Stimulated activated naive CD4-positive, alpha-beta T cell (primary cell): ENCODE data around the gene TIMM10B.

ENCODE experiments used
- DNase-seq, 6 experiments: peaks; one replicate each; lab custom pipeline; 2025; lab: John Stamatoyannopoulos, UW

The TIMM10B gene

DNA sequence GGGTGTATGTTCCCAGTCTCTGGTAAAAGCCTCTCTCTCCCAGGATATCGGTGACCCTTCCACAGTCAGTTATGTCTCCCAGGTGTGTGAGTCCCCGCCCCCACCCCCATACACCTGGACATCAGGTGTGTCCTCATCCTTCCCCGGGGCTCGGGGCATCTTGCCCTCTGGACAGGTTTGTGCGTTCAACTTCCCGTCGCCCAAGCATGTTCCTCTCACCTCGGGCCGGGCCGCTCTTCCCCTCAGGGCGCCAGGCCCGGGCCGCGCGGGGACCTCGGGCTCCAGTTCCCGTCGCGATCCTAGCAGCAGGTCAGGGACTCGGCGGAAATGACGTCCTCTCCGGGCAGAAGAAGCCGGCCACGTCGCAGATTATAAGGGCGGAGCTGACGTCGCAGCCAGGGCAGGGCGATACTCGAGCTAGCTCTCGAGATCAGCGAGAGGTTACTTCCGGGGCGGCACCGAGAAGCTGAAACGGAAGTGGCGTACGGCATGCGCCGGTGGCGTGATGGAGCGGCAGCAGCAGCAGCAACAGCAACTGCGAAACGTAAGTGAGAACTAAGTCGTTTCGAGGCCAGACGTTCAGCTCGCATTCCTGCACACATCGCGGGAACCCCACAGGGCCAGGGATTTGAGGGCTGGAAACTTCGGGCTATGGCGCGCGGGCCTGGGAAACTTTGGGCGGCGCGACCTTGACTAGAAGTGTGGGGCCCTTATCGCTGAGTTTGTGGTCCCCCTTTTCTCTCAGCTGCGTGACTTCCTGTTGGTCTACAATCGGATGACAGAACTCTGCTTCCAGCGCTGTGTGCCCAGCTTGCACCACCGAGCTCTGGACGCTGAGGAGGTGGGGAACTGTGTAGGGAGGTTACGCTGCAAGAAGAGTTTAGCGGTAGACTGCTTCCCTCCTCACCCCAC is at the start of gene TIMM10B, which contains the start of gene ARFIP2:
Gene TIMM10B, plus strand, starts transcription at position 490 of the 912 bp plus-strand sequence. Its CDS starts 16 bp downstream, at position 506.
Gene ARFIP2, minus strand, starts transcription at position 320 of the 912 bp plus-strand sequence. CDS start 910 bp downstream, outside the sequence.
- peak; percentile 89 to 97 (median 93) for DNase-seq

GRCh38 chr11:6431861-6432260 is 49.4 kb upstream of the TIMM10B start:
- DNase-seq = no peak

DNA sequence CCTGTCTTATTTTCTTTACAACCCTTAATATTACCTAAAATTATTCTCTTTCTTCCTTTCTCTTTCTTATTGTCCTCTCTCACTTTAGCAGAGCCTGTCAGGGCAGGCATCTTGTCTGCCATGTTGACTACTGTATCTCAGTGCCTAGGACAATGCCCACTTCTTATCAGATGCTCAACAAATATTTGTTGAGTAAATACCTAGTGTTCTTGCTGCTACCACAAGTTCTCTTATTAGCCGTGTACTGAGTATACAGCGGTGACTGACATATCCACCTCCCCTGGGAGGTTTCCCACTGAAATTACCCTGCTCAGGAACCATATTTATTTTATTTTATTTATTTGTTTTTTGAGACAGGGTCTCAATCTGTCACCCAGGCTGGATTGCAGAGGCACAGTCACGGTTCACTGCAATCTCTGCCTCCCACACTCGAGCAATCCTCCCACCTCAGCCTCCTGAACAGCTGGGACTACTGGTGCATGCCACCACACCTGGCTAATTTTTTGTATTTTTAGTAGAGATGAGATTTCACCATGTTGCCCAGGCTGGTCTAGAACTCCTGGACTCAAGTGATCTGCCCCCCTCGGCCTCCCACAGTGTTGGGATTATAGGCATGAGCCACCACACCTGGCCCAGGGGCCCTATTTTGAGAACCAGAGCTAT is 47.2 kb upstream of the TIMM10B start:
- no peak for DNase-seq

GRCh38 chr11:6437423-6437822 is 43.9 kb upstream of the TIMM10B start:
- DNase-seq = no peak

DNA sequence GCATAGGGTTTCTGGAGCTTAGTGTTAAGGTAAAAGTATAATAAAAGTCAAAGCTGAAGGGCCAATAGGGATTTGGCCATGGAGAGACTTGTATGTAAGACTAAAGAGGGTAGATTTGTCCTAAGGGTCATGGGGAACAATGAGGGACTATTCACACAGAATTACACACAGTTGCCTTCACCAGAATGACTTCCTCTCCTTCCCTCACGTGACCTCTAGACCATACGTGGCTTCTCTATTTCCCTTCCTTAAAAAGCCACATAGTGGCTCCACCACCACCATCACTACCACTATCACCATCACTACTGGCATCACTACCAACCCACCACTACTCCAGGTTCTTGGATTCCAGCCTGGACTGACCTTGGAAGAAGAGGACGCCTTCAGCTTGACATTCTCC is 43.3 kb upstream of the TIMM10B start:
- DNase-seq = peak in 2 of 6 experiments; percentile 9

DNA sequence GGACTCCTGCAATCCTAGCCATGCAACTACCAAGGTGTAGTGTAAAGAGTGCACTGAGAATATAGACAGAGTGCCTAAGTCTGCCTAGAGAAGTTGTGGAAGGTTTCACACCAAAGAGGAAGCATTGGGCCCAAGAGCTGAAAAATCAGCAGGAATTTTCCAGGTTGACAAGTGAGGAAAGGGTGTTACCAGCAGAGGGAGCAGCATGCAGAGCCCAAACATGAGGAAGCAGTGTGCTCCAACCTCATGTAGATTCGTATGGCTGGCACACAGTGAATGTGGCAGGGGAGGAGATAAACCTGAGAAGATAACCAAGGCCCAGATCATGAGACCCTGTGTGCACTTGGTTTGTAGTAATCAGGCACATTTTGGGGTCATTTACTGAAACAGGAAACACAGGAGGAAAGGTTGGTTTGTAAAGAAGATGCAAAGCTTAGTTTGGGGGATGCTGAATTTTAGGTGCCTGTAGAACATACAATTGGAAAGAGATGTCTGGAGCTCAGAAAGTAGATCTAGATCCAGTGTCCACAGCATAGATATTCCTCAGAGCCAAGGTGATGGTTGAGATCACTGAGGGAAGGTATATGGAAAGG is 42.2 kb upstream of the TIMM10B start:
- DNase-seq = peak in 5 of 6 experiments; percentile 5 to 31 (median 20)

GRCh38 chr11:6440906-6441358 is 40.4 kb upstream of the TIMM10B start, which contains the start of gene HPX:
Gene HPX, minus strand, starts transcription at chr11:6440987. Its CDS starts 24 bp downstream, at chr11:6440963.
- DNase-seq = no peak

DNA sequence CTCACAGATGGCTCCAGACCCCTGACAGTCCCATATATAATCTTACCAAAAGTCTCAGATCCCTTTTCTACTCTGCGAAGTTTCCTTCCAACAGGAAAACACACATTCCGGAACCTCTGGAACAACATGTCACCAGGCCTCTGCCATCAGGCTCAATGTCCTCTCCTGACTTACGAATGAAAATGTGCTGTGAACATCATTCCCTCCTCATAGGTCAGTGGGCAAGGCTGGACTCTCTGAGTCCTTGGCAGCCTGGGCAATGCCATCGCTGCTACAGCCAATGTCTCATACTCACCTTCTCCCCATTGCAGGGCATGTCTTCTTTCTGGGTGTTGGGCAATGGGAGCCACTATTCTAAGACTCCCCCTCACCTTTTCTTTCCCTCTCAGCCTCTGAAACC is 38.9 kb upstream of the TIMM10B start:
- no peak for DNase-seq

DNA sequence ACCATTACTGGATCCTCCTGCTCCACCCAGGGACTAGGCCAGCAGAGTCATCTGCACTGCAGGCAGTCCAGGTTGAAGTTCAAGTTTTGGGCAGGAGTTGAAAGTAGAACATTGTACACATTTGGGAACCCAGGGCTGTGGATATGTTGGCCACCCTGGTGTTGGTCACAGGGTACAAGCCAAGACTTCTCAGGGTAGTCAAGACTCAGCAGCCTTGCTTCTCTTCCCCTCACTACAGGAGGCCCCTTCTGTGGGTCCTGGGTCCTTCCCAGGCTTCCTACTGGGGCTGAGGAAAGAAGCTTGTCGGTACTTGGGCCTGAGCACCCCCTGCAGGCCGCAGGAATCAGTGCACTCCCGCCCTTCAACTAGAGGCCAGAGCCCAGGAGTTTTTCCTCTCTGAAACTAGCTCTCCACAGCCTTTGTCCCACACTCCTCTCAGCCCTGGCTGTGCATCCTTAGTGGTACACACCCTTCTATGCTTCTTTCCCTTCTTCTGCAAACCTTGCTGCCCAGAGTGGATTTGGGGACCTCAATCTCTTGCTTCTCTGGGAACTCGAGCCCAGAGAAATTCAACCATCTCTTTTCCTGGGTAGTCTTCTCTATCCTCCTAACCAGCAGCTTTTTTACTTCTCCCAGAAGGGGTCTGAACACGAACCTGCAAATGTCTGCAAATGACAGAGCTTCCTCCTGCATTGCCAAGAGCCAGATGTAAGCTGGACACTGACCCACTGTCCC is 37.9 kb upstream of the TIMM10B start:
- DNase-seq = peak; percentile 24 to 68 (median 46)

DNA sequence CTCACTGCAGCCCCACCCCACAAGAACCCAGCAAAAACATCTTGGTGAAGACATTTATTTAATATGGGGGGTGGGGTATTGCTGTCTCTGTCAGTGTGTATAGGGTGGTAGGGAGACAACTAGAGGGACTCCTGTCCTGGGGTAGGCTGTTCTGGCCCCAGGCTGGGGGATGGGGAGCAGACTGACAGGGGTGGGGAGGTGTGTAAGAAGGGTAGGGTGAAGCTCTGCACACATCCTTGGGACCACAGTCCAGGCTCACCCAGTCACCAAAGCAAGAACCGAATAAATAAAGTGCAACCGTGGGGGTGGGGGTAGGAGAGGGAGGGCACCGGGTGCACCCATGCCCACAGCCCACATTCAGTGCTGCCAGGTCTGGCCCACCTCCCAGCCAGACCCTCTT is 32.7 kb upstream of the TIMM10B start:
- DNase-seq = no peak

DNA sequence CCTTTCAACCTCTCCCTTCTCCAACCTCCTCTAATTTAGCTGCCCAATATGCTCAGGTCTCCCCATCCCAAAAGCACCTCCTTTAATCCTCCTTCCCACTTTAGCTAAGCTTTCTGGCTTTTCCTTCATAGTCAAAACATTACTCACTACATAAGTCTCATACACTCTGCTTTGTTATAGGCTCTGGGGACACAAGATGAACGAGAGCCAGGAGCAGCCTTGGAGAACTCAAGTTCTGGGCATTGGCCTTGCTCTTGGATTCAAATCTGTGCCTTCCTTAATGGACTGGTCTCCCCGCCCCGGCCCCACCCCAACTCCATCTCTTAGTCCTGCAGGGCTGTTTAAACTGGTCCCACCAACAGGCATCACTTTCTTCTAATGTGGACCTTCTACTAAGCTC is 29.1 kb upstream of the TIMM10B start:
- no peak for DNase-seq

- no peak for DNase-seq
Measured at GRCh38 chr11:6453152-6453551, 28.1 kb upstream of the TIMM10B start.

DNA sequence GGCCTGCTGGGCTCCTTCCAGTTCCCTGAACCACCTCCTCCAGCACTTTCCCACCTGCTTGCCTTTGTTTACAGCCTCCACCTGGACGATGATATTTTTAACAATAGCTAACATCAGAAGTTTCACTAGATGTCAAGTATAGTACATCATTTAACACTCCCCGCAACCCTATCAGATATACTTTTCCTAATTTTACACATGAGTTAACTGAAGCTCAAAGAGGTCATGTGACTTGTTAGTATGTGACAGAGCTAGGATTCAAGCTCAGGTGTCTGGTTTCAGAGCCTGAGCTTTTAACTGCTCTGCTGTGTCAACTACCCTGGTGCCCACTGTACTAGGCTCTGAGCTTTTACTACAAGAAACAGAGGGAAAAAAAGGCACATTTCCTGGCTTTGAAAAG is 26.2 kb upstream of the TIMM10B start:
- no peak for DNase-seq

DNA sequence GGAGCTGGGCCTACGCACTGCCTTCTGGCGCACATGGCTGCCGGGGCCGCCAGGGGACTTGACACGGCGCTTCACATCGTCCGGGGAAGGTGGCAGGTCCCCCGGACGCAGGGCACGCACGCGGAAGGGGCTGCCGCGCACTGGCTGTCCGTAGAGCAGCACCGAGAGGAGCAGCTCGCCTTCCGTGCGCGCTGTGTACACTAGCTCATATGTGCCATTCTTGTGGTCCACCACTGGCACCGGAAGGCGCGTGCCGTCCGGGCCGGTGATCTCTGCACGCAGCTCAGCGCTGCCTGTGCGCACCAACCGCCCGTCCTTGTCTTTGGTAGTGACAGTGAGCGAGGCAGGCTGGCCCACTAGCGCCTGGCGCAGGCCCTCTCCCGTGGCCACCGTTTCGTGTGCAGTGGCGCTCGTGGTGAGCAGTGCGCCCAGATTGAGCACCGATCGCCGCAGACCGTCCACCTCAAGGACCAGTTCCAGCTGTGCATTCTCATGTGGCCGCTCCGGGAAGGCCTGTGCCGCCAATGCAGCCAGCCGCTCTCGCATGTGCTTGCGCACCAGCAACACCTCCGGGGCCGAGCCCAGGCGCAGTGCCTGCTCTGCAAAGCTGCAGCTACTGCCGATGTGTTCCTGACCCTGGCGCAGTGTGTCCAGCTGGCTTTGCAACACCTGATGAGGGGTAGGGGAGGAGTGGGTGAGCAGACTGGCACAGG is 24.8 kb upstream of the TIMM10B start:
- no peak for DNase-seq

DNA sequence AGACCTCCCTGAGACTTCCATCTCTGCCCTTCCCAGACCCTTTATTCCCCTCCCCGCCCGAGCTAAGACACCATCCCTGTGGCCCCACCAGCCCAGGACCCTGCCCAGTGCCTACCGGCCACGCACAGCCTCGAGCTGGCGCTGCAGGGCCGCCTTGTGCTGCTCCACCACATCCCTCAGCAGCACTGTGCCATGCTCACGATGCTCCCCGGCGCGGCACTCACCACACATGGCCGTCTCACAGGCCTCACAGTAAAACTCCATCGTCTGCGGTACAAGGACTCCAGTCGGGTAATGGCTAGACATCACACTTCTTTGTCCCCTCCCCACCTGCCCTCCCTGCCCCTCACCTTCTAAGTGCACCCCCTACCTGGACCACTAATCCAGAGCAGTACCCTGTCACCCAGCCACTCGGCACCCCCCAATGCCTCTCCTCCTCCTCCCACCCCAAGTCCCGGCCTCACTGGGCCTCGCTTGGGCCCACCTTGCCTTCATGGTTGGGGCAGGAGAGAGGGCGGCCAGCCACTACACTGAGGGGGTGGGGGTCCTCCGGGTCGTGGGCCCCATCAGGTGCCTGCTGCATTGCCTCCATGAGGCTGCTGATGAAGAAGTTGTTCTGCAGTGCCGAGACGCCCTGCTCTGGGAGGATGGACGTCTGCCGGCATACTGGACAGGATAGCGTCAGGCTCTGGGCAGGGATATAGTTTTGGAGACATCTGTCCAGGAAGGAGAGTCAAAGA is 23.6 kb upstream of the TIMM10B start:
- no peak for DNase-seq

DNA sequence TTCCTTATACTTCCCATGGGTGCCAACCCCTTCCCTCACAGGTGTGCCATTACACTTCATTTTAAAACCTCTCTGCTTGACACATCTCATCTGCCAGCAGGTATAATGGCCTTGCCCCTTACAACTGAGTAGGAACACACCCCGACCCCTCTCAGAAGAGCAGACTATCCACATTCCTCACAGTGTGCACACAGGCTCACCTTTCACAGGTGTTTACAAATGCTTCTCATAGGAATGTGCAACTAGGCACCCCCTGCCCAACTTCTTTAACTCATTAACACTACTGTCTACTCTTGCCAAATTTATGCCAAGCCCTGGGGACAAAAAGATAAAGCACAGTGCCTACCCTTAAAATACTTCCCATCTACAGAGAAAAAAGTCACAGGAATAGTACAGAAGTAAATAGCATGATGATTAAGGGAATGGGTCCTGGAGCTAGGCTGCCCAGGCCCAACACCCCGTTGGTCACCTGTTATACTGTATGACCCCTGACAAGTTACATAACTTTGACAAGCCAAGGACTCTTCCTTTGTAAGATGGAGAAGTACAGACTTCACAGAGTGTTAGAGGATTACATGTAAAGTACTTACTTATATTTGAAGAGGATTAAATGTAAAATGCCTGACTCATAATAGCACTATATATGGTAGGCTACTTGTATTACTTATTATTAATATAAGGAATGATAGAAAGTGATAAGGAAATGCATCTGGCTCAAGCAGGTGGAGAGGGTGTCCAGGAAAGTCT is 22.8 kb upstream of the TIMM10B start:
- no peak for DNase-seq

DNA sequence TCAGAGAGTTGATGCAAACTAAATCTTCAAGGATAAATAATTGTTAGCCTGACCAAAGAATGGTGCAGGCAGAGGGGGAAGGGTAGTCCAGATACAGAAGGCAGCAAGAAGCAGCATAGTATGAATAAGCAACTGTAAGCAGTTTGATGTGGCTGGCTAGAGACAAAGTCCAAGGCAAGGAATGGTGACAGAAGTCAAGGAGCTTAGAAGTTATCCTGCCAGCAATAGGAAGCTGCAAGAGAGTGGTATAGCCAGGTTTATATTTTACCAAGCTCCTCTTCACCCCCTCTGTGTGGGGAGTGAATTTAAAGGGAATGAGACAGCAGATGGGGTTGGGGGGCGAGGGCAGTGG is 22.2 kb upstream of the TIMM10B start:
- no peak for DNase-seq

DNA sequence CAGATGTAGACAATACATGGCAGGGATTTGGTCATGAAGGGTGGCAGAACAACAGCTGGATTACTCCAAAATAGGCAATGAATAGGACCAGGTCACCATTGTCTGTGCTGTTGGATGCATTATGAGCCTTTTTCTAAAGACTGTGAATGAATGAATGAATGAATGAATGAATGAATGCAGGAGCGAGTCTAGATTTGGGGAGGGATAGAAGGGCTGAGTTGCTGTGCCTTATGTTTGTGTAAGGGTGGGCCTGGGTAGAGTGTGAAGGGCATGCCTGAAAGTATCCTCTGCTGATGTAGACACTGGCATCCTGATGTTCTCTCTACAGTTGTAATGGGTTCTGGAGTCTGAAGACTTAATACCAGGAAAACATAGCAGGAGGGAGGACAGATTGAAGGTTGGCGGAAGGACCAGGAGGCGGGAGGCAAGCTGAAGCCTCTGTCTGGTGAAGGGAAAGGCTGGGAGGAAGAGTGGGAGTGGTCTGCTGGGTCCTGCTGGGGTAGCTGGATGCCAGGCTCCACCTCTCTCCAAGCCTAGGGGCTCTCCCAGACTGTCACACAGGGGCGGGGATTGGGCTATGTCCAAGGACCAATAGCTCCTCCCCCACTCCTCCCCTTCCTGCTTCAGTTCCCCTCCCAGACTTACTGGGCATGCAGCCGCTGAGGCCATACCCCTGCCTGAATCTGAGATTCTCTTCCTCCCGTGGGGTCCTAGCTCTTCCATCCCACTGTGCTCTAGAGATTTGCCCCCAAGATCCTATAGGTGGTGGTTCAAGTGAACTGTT is 12.4 kb upstream of the TIMM10B start:
- DNase-seq = no peak

DNA sequence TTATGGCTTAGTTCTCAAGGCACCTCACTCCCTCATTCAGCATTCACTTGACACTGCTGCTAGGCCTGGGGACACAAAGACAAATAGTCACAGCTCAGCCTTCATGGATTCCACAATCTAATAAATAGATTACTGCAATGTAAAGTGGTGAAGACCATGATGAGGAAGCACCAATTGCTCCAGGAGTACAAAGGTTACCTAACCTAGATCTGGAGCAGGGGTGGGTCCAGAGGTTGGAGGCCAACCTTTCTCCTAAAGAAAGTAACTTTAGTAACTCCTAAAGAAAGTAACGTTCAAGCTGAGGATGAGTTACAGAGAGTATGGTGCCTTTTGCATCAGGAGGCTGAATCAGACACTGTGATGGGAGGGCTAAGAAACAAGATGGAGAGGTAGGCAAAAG is 11.7 kb upstream of the TIMM10B start:
- no peak for DNase-seq
